Neural cell (in vitro differentiated cells): Measurements from ENCODE around the gene KCNH6. TPM values are rescaled to one million over a fixed set of nuclear protein-coding genes. Genes with fewer than 3 reads are reported as not detected.

Source experiments
- H2AFZ ChIP-seq: fragments of 200-600, 300-800 bp; sonication (generic), shearing (Covaris generic); 2 replicates; pipeline ENCODE4 v1.6.0; 2014; ENCODE audit warnings: low read depth, mild to moderate bottlenecking, antibody characterized with exemption, low read length, moderate library complexity
- H3F3A ChIP-seq: fragments of 200-600 bp; shearing (Covaris generic); 2 replicates; pipeline ENCODE4 v1.6.1; 2016; ENCODE audit warnings: mild to moderate bottlenecking, moderate library complexity, mixed read lengths, antibody characterized with exemption, low read length; ENCODE audit not compliant: insufficient read depth, poor library complexity, severe bottlenecking
- H3K27ac ChIP-seq: fragments of 200-600, 300-800 bp; sonication (generic), shearing (Covaris generic); 2 replicates; pipeline ENCODE4 v1.5.1; 2014; ENCODE audit warnings: mild to moderate bottlenecking, low read length, moderate library complexity
- H3K27me3 ChIP-seq: fragments of 300-800, 200-600 bp; sonication (generic), shearing (Covaris generic); 2 replicates; pipeline ENCODE4 v1.6.0; 2014; ENCODE audit warnings: mild to moderate bottlenecking, low read depth, low read length, moderate library complexity; ENCODE audit not compliant: insufficient read depth
- H3K36me3 ChIP-seq: fragments of 300-800, 200-600 bp; sonication (generic), shearing (Covaris generic); 2 replicates; pipeline ENCODE4 v1.5.1; 2014; ENCODE audit warnings: mild to moderate bottlenecking, antibody characterized with exemption, low read length, moderate library complexity; ENCODE audit not compliant: insufficient read depth
- H3K4me2 ChIP-seq: fragments of 300-800, 200-600 bp; sonication (generic), shearing (Covaris generic); 2 replicates; pipeline ENCODE4 v1.6.0; 2014; ENCODE audit warnings: mild to moderate bottlenecking, low read length
- H3K4me3 ChIP-seq: fragments of 300-800, 200-600 bp; sonication (generic), shearing (Covaris generic); 2 replicates; pipeline ENCODE4 v1.5.1; 2014; ENCODE audit warnings: mild to moderate bottlenecking, low read length, moderate library complexity
- H3K79me2 ChIP-seq: fragments of 200-600 bp; shearing (Covaris generic); replicated peaks from 2 replicates; pipeline ENCODE4 v1.6.0; 2014; ENCODE audit warnings: mild to moderate bottlenecking, low read length, moderate library complexity; ENCODE audit not compliant: insufficient read depth
- H3K9ac ChIP-seq: fragments of 300-800, 200-600 bp; sonication (generic), shearing (Covaris generic); 2 replicates; pipeline ENCODE4 v1.6.1; 2016; ENCODE audit warnings: mild to moderate bottlenecking, low read length, mixed read lengths
- H3K9me2 ChIP-seq: fragments of 200-600 bp; shearing (Covaris generic); 2 replicates; pipeline ENCODE4 v1.6.1; 2016; ENCODE audit warnings: mild to moderate bottlenecking, low read length, mixed read lengths; ENCODE audit not compliant: insufficient read depth
- H3K9me3 ChIP-seq: fragments of 200-600, 300-800 bp; sonication (generic), shearing (Covaris generic); 2 replicates; pipeline ENCODE4 v1.6.1; 2016; ENCODE audit warnings: mild to moderate bottlenecking, mixed run types, low read length, moderate library complexity, mixed read lengths
- H4K20me1 ChIP-seq: fragments of 200-600 bp; shearing (Covaris generic); 2 replicates; pipeline ENCODE4 v1.6.1; 2016; ENCODE audit warnings: mild to moderate bottlenecking, mixed run types; ENCODE audit not compliant: insufficient read depth
- EP300 ChIP-seq: fragments of 450-650 bp; conservative IDR thresholded peaks from 2 replicates; pipeline ENCODE4 v1.6.1; 2014; ENCODE audit warnings: antibody characterized with exemption, mild to moderate bottlenecking, moderate library complexity; ENCODE audit not compliant: poor library complexity, severe bottlenecking
- EZH2 ChIP-seq: fragments of 200-600, 300-800 bp; shearing (Covaris generic), sonication (generic); IDR thresholded peaks from 2 replicates; pipeline ENCODE4 v1.6.1; 2014; ENCODE audit warnings: antibody characterized with exemption, low read length, borderline replicate concordance, mild to moderate bottlenecking; ENCODE audit not compliant: insufficient read depth, poor library complexity, severe bottlenecking
- MXI1 ChIP-seq: fragments of 450-650 bp; conservative IDR thresholded peaks from 2 replicates; pipeline ENCODE4 v1.6.1; 2014; ENCODE audit warnings: antibody characterized with exemption, mild to moderate bottlenecking; ENCODE audit not compliant: poor library complexity, severe bottlenecking
- POLR2AphosphoS5 ChIP-seq: IDR thresholded peaks from 2 replicates; pipeline ENCODE4 v1.6.1; 2012
- RAD21 ChIP-seq: fragments of 450-650 bp; conservative IDR thresholded peaks from 2 replicates; pipeline ENCODE4 v1.6.1; 2014; ENCODE audit warnings: antibody characterized with exemption, mild to moderate bottlenecking, moderate library complexity
- SMC3 ChIP-seq: fragments of 450-650 bp; conservative IDR thresholded peaks from 2 replicates; pipeline ENCODE4 v1.6.1; 2014; ENCODE audit warnings: antibody characterized with exemption, mild to moderate bottlenecking, moderate library complexity; ENCODE audit not compliant: poor library complexity
- TAF1 ChIP-seq: IDR thresholded peaks from 2 replicates; pipeline ENCODE4 v1.6.1; 2012; ENCODE audit warnings: low read depth
- polyA plus RNA-seq: library from polyadenylated mRNA; depleted of rRNA; stranded (reverse); fragments of >200 nt; gene quantifications from 2 replicates; pipeline ENCODE4 v1.2.3, GENCODE V29; 2014
- TF ChIP-seq, protein P1 (sequence below): fragments of 450-650 bp; IDR thresholded peaks from 2 replicates; pipeline ENCODE4 v1.5.1; 2014; ENCODE audit warnings: antibody characterized with exemption, mild to moderate bottlenecking, moderate library complexity; ENCODE audit not compliant: poor library complexity, severe bottlenecking
- TF ChIP-seq, protein P2 (sequence below): IDR thresholded peaks from 2 replicates; pipeline ENCODE4 v1.6.1; 2012; ENCODE audit warnings: borderline replicate concordance

KCNH6 gene
- polyA plus RNA-seq, 1 donor from 2014 or later: not detected

DNA sequence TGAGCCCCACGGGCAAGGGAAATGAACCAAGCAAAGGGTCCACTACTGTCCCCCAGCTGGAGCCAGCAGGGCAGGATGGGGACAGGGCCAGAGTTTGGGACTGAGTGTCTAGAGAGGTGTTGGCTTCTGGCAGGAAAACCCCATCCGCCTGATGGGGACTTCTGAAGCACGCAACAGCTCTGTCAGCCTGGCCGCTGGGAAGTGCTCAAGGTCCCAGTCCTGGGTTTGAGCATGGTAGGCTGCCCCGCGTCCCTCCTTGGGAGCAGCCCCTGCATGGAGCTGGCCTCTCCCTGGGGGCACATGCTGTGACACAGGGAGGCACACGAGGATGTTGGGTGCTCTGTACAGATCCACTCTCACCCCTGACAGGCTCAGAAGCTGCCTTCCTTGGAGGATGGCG, 31.7 kb upstream of the KCNH6 start:
- no peaks in the 10 kb centered on the region for H3K36me3 ChIP-seq
- no peaks in the 10 kb centered on the region for H3K27me3 ChIP-seq
- no peak overlapping the region for H3K4me3 ChIP-seq
- H3K9me2 ChIP-seq: no peaks in the 10 kb centered on the region
- TF ChIP-seq EP300 (no peak), POLR2AphosphoS5 (no peak)
- TF ChIP-seq, protein P1, sequence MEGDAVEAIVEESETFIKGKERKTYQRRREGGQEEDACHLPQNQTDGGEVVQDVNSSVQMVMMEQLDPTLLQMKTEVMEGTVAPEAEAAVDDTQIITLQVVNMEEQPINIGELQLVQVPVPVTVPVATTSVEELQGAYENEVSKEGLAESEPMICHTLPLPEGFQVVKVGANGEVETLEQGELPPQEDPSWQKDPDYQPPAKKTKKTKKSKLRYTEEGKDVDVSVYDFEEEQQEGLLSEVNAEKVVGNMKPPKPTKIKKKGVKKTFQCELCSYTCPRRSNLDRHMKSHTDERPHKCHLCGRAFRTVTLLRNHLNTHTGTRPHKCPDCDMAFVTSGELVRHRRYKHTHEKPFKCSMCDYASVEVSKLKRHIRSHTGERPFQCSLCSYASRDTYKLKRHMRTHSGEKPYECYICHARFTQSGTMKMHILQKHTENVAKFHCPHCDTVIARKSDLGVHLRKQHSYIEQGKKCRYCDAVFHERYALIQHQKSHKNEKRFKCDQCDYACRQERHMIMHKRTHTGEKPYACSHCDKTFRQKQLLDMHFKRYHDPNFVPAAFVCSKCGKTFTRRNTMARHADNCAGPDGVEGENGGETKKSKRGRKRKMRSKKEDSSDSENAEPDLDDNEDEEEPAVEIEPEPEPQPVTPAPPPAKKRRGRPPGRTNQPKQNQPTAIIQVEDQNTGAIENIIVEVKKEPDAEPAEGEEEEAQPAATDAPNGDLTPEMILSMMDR: no peak
- TF ChIP-seq, protein P2, sequence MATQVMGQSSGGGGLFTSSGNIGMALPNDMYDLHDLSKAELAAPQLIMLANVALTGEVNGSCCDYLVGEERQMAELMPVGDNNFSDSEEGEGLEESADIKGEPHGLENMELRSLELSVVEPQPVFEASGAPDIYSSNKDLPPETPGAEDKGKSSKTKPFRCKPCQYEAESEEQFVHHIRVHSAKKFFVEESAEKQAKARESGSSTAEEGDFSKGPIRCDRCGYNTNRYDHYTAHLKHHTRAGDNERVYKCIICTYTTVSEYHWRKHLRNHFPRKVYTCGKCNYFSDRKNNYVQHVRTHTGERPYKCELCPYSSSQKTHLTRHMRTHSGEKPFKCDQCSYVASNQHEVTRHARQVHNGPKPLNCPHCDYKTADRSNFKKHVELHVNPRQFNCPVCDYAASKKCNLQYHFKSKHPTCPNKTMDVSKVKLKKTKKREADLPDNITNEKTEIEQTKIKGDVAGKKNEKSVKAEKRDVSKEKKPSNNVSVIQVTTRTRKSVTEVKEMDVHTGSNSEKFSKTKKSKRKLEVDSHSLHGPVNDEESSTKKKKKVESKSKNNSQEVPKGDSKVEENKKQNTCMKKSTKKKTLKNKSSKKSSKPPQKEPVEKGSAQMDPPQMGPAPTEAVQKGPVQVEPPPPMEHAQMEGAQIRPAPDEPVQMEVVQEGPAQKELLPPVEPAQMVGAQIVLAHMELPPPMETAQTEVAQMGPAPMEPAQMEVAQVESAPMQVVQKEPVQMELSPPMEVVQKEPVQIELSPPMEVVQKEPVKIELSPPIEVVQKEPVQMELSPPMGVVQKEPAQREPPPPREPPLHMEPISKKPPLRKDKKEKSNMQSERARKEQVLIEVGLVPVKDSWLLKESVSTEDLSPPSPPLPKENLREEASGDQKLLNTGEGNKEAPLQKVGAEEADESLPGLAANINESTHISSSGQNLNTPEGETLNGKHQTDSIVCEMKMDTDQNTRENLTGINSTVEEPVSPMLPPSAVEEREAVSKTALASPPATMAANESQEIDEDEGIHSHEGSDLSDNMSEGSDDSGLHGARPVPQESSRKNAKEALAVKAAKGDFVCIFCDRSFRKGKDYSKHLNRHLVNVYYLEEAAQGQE: no peak
- no peak overlapping the region for H3K4me2 ChIP-seq
- no peak overlapping the region for H3K9ac ChIP-seq
- H3K79me2 ChIP-seq: no peaks in the 10 kb centered on the region
- no peak overlapping the region for H2AFZ ChIP-seq
- H3K9me3 ChIP-seq: no peaks in the 10 kb centered on the region
- H3F3A ChIP-seq: no peaks in the 10 kb centered on the region
- H3K27ac ChIP-seq: no peak overlapping the region
- H4K20me1 ChIP-seq: no peaks in the 10 kb centered on the region

DNA sequence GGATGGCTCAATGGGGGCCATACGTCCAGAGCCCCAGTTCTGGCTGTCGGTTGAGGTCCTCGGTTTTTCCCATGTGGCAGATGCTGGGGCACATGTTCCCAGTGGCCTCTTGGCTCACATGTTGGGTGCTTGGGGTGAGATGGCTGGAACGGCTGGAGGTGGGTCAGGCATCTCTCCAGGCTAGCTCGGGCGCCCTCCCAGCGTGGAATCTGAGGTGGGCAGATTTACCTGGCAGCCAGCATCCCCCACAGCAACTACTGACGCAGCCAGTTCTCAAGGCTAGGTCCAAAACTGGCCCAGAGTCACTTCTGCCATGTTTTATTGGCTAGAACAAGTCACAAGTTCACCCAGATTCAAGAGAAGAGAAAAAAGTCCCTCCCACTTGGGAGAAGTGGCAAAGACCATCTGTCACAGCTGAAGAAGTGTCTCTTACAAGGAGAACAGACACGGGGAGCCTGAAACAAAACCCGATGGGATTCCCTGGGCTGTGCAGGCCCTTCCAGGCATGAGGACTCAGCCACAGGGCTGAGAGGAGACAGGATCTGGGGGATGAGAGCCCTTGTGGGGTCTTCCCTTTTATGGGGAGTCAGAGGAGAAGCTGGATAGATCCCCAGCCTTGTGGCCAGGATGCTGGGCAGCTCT, 31.1 kb upstream of the KCNH6 start:
- Histone ChIP-seq H3K9me3 (no peaks in the 10 kb centered on the region), H3K79me2 (no peaks in the 10 kb centered on the region), H2AFZ (no peak overlapping the region), H3K27ac (no peak overlapping the region), H3K9me2 (no peaks in the 10 kb centered on the region), H3F3A (no peaks in the 10 kb centered on the region), H3K4me2 (no peak overlapping the region), H3K9ac (no peak overlapping the region), H4K20me1 (no peaks in the 10 kb centered on the region), H3K36me3 (no peaks in the 10 kb centered on the region), H3K4me3 (no peak overlapping the region), H3K27me3 (no peaks in the 10 kb centered on the region)
- no peak for TF ChIP-seq EP300
- no peak for TF ChIP-seq TAF1
- TF ChIP-seq, protein P1: no peak
- TF ChIP-seq POLR2AphosphoS5: no peak
- TF ChIP-seq, protein P2: no peak
- TF ChIP-seq MXI1: no peak
- no peak for TF ChIP-seq RAD21
- TF ChIP-seq SMC3: no peak
- TF ChIP-seq EZH2: no peak
